HG02938 (cell line): ENCODE data around the gene ABCA8.

Source experiments
- ATAC-seq: cut with Tn5 transposase; IDR thresholded peaks from one replicate; pipeline ENCODE4 v1.9.1; 2021; ENCODE audit warnings: mild to moderate bottlenecking, moderate library complexity; ENCODE audit not compliant: unreplicated experiment

The ABCA8 gene

GRCh38 chr17:68943123-68943811, 11.9 kb downstream of the ABCA8 start:
- ATAC-seq: no peak

- no peak for ATAC-seq
These were observed 12.8 kb downstream of the ABCA8 start for GRCh38 chr17:68942389-68942788.

- no peak for ATAC-seq
These were observed 13.4 kb downstream of the ABCA8 start for GRCh38 chr17:68941761-68942160.

GRCh38 chr17:68939195-68939594, 16.0 kb downstream of the ABCA8 start:
- no peak for ATAC-seq

GRCh38 chr17:68937890-68938514, 17.2 kb downstream of the ABCA8 start:
- no peak for ATAC-seq

GRCh38 chr17:68927516-68927915, 27.7 kb downstream of the ABCA8 start:
- ATAC-seq: no peak

GRCh38 chr17:68924793-68925720, 30.1 kb downstream of the ABCA8 start:
- no peak for ATAC-seq

- no peak for ATAC-seq
These were observed 44.3 kb downstream of the ABCA8 start for GRCh38 chr17:68910789-68911431.

- no peak for ATAC-seq
These were observed 44.9 kb downstream of the ABCA8 start for GRCh38 chr17:68910251-68910705.

- no peak for ATAC-seq
These were observed 46.1 kb downstream of the ABCA8 start for GRCh38 chr17:68909066-68909465.

GRCh38 chr17:68908045-68908444, 47.1 kb downstream of the ABCA8 start:
- peak; percentile 70 for ATAC-seq

- ATAC-seq: no peak
These were observed 48.6 kb downstream of the ABCA8 start for GRCh38 chr17:68906638-68907037.

- ATAC-seq: no peak
These were observed 51.9 kb downstream of the ABCA8 start for GRCh38 chr17:68903286-68903685.

GRCh38 chr17:68897557-68897956, 57.6 kb downstream of the ABCA8 start:
- no peak for ATAC-seq

- no peak for ATAC-seq
These were observed 62.5 kb downstream of the ABCA8 start for GRCh38 chr17:68892658-68893057.

GRCh38 chr17:68892193-68892592, 63.0 kb downstream of the ABCA8 start:
- ATAC-seq: no peak

- no peak for ATAC-seq
These were observed 68.8 kb downstream of the ABCA8 start for GRCh38 chr17:68886401-68886800.

- ATAC-seq: no peak
These were observed 70.3 kb downstream of the ABCA8 start for GRCh38 chr17:68884888-68885287.

GRCh38 chr17:68878226-68878885, 76.8 kb downstream of the ABCA8 start:
- ATAC-seq: no peak

GRCh38 chr17:68871447-68871846, 83.7 kb downstream of the ABCA8 start:
- no peak for ATAC-seq

- no peak for ATAC-seq
These were observed 84.2 kb downstream of the ABCA8 start for GRCh38 chr17:68870976-68871375.
